GM18499 (cell line): ENCODE results near the gene CTU1.

Experiments
- ATAC-seq: cut with Tn5 transposase; IDR thresholded peaks from one replicate; pipeline ENCODE4 v1.9.1; 2021; ENCODE audit warnings: moderate number of reproducible peaks; ENCODE audit not compliant: insufficient read depth, unreplicated experiment

The CTU1 gene

DNA sequence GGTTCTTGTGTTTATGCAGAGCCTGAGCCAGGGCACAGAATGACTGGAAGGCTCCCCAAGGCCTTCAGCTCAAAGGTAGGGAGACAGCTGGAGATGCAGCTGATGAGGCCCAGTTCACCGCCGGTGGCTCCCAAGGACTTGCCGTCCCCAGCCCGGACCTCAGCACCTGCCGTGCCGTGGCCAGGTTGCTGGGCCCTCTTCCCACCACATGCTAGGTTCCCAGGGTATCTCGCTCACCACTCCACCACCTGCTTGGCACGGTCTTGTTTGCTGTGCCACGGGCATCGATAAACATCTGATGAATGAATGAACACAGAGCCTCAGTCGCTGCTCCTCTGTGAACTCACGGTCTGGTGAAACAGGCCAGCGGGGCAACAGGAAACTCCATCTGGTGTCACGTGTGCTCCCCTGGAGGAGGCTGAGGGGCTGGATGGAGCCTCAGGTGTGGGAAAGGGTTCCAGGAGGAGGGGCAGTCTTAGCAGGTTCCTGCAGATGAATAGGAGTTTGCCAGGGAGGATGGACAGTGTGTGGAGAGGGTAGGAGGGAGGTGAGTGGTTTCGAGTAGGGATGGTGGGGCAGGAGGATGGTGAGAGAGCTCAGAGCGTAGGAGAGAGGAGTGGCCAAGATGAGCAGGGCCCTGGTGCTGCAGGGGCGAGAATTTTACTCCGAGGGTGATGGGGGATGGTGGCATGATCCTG is 21.9 kb downstream of the CTU1 start:
- ATAC-seq: no peak

DNA sequence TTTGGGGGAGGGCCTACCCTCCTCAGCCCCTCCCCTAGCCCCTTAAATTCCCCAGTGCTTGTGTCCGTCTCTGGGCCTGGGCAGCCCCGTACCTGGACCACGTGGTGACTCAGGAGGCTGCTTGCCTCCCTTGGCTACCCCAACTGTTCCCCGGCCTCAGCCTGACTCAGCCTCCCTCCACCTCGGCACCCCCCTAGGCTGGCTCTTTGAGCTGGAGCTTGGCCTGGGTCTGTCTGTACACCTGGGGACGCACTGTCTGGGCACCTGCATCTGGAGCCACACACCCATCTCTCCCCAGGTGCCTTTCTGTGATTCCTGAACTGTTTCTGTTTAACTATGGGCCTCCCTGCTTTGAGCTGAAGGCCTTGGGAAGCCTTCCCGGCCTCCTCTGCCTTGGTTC is 23.7 kb downstream of the CTU1 start:
- no peak for ATAC-seq

DNA sequence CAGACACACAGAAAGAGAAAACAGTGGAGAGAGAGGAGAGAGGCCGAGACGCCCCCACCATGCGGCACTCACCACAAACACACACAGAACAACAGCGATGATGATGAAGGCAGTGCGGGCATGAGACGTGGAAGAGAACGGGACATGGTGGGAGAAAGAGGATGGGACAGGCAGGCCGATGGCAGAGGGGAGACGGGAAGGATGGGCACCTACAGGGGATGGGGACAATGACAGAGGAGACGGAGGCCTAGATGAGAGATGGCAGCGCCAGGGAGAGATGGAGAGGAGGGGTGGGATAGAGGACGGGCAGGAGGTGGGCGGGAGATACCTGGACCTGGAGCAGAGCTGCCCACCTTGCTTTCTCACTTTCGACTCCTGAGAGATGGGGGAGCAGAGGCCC is 24.4 kb downstream of the CTU1 start:
- ATAC-seq: no peak

DNA sequence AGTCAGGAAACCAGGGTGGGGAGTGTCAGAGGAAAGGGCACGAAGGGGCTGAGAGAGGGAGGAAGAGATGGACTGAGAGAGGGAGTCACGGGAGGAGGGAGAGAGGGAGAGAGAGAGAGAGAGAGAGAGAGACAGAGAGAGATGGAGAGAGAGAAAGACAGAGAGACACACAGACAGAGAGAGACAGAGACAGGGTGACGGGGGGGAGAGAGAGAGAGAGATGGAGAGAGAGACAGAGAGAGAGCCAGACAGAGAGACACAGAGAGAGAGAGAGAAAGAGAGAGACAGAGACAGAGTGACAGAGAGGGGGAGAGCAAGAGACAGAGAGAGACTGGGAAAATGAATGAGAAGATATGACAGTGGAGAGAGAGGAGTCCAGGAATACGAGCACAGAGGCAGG is 25.0 kb downstream of the CTU1 start:
- no peak for ATAC-seq

DNA sequence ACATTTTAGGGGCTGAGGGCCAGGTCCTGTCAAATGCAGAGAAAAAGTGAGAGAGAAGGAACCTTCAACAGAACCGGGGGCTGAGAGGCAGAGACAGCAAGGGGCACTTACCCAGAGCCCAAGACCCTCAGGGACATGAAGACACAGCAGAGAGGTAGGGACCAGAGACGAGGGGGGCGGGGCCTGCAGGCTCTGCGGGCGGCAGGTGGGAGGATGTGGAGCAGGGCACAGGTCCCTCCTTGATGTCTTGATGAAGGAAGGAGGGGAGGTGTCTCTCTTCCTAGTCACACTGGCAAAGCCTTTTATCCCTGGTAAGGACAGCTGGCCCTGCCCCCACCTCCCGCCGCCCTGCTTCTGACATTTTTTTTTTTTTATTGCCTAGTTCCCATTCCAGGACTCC is 25.6 kb downstream of the CTU1 start, which contains the start of gene KLK14:
Gene KLK14 (minus strand): TSS at position 277 of the 400 bp plus-strand sequence. CDS start 273 bp downstream, at position 4.
- no peak for ATAC-seq

DNA sequence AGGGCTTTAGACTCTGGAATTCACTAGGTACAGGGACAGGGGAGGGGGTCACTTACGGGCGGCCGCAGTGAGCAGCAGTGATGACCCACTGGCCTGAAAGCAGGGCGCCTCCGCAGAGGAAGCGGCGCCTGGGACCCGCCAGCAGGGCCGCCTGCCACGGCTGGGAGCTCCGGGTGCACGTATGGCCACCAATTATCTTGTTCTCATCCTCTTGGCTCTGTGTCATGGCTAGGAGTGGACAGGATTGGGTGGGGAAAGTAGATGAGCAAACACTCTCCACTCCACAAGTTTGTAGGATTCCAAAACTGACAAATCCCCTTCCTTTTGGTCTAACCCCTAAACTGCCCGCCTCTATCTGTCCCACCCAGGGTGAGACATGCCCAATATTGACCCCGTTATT is 26.7 kb downstream of the CTU1 start:
- ATAC-seq: no peak

DNA sequence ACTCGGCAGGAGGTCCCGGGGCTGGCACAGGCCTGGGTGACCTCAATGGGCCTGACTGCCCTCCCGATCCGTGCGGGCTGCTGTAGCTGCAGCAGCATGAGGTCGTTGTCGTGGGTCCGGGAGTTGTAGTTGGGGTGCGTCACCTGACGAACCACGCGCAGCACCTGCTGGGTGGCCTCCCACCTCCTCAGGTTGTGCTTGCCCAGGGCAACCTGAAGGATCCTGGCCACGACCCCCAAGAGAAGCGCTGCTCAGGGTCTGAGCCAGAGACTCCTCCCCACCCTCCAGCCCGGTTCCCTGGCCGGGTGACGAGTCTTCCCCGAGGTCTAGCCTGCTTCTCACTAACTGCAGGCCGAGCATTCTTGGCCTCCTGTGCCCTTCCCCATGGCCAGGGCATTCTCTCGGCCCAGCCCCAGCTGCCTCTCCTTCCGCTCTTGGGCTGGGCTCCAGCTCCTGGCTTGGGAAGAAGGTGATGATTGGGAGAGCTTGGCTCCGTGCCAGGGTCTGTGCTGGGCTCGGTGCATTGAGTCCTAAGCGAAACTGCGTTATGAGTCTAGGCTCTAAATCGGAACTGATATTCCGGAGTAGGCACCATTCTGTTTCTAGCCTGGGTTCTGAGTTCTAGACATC is 28.6 kb downstream of the CTU1 start:
- no peak for ATAC-seq

DNA sequence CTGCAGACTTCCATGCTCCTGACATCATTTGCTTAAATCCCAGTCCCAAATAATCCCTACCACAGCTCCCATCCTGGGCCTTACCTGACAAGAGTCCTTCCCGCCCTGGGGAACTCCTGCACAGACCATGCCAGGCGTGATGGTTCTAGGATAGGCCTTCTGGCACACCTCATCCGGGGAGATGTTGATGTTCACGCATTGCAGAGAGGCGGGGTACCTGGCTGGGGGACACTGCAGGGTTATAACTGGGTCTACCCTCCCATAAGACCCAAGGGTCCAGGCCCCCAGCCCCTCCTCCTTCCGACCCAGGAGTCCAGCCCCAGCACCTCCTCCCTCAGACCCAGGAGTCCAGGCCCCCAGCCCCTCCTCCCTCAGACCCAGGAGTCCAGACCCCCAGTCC is 29.5 kb downstream of the CTU1 start:
- no peak for ATAC-seq

DNA sequence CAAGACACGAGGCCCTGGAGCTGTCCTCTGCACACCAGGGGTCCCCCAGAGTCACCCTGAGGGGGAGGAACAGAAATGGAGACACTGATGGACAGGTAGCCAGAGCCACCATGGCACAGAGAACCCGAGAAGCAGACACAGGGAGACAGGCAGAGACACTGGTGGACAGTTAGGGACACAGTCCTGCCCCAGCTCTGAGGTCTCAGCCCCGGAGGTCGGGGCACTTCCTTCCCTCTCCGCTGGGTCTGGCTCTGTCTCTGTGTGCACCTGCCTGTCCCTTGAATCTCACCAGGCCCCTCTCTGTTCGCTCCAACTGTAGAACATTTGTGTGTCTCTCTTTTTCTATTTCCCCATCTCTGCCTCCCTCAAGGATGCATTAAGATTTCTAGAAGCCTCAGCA is 30.1 kb downstream of the CTU1 start:
- ATAC-seq: no peak

DNA sequence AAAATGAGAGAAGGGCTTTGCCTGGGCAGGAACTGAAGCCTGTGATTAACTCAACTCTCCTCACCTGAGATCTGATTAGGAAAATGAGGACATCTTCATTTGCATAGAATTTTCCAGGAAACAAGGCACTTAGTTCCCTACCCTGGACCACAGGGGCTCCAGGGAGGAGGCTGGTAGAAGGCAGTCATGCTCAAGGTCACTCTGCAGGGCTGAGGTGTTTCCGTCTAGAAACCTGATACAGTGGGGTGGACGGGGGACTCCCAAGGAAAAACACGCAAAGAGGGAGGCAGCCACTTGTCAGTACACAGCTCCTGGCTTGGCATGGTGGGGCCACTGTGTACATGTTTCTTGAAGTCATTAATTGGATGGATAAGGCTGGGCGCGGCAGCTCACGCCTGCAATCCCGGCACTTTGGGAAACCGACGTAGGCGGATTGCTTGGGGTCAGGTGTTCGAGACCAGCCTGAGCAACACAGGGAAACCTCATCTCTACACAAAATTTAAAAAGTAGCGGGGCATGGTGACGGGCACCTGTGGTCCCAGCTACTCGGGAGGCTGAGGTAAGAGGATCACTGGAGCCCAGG is 31.5 kb downstream of the CTU1 start:
- no peak for ATAC-seq

DNA sequence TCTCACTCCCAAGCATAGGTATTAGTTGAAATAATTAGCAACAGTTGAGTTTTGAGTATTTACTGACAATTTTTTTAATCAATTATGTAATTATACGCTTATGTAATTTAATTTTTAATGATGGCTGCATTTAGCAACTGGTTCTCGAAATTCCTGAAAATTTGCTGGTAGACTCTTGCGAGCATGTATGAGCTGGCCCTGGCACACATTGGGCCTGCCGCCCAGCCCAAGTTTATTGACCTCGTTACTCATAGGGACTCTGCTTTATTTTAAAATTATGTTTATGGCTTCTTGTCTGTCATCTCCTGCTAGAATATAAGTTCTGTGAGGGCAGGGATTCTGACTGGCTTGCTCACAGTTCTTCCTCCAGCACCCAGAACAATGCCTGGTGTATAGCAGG is 32.2 kb downstream of the CTU1 start:
- ATAC-seq: no peak

DNA sequence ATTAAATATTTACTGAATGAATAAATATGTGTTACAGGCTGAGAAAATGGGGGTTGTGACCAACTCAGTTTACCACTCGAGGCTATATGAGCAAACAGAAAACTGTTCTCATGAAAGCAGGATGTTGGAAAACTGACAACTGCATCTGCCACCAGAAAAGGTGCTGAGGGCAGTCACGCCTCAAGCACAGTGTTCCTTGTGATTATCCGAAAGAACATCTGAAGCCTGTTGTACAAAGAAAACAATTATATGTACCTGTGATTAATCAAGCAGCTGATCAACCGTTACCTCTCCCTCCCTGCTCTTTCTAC is 37.2 kb downstream of the CTU1 start:
- no peak for ATAC-seq

DNA sequence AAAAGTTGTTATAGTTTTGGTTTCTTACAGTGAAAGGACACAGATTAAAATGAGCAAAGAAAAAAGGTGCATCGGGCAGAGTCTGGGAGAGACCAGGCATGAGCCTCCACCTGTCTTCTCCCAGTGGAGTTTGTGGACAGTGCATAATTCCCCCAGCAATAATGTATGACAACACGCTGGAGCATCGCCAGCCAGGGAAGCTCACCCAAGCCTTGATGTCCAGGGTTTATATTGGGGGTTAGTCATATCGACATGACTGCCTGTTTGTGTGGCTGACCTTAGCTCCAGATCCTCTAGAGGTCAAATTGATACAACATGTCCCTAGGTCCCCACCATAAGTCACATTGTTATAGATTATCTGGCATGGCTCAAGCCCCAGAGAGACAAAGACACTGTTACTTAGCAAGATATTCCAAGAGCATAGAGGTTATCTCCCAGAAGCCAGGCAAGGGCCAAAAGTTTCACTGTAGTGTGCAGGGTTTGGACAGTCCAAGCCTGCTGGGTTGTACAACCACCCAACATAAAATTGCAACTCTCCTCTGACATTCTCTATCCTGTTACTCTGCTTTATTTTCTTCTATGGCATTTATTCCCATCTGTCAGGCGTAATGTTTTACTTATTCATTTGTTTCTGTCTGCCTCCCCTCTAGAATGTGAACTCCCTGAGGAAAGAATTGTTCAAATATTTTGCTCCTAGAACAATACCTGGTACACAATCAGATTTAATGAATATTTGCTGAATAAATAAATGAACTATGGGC is 37.7 kb downstream of the CTU1 start:
- ATAC-seq: no peak

DNA sequence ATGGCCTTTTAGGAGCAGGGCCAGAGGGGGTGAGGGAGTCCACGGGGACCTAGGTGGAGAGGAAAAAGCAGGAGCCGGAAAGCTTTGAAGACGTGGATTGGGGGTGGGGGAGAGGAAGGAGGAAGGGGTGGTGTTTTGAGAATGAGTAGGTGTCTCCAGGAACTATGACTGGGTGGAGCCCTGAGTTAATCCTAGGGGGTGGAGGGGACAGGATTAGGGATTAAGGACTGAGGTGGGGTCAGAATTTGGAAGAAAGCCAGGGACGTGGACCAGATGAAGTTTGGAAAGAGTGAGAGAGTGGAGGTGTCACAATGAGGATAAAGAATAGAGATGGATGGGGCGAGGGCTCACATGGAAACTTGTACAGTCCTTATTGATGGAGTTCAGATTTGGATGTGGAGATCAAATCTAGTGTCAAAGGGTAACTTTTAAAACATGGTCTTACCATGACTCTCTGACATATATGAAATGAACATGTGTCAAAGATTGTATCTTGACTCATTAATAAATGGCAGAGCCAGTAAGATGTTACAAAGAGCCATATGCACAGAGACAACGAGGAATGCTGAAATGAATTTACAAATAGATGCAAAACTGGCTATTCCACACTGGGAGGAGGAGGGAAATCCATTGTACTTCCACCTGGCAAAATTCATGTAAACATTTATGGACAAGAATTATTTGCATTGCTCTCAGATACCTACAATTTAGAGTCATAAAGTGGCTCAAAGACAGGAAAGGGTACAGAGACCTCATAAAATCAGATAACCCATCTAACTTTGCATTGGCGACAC is 41.6 kb downstream of the CTU1 start:
- no peak for ATAC-seq

DNA sequence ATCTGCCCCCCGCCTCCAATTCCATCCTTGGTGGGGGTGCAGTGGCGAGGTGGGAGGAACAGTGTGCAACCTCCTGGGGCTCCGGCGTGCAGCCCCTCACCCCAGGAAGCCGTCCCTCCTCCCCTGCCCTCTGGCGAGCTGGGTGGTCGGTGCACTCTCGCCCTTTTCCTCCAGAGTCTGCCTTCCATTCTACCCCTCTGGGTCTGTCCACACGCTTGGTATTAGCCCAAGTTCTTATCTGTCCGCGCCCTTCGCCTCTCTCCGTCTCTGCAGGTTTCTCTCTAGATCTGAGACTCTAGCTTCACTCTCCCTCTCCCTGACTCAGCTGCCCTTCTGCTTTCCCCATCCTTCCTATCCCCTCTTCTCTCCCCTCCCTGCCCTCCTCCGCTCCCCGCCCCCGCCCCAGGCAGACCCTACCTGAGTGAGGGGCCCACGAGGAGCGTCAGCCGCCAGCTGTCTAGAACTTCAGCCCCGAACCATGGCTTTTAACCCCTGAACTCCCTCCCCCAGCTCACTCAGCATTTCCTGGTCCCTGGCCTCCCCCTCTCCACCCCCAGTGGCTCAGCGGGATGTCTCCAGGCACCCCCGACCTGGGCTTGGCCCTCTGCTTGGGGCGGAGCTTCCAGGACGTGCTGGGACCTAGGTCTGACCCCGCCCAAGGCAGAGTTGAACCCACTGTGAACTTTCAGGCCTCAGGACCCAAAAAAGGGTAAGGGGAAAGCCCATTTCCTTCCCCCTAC is 42.8 kb downstream of the CTU1 start:
- ATAC-seq: no peak

DNA sequence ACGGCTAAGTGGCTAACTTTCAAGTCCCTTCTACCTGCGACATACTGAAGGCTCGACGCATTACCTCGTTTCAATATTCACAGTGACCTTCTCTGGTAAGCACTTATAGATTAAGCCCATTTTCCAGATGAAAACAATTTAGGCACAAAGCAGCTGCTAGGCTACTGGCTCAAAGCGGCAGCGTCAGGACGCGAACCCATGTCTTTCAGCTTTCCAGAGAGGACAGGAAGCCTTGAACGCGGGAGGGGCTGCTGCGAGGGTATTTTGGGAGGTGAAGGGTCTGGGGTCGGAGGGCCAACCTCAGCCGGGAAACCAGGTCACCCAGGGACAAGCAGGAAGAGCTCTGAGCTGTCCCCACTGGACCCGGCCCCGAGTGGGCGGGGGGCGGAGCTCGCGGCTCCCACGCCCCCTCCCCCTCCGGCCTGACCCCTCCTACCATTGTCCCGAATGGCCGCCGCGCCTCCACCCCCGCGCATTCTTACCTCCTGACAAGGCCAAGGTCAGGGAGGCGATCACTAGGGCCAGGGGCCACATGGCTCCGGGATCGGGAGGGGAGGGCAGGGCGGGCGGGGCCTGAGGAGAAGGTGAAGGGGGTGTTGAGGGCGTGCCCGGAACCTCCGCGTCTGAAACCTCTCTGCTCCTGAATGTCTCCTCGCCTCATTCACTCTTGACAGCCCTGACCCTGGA is 43.5 kb downstream of the CTU1 start, which contains the start of gene KLK13:
Gene KLK13 (minus strand): TSS at position 559 of the 687 bp plus-strand sequence. CDS start 25 bp downstream, at position 534.
- no peak for ATAC-seq

DNA sequence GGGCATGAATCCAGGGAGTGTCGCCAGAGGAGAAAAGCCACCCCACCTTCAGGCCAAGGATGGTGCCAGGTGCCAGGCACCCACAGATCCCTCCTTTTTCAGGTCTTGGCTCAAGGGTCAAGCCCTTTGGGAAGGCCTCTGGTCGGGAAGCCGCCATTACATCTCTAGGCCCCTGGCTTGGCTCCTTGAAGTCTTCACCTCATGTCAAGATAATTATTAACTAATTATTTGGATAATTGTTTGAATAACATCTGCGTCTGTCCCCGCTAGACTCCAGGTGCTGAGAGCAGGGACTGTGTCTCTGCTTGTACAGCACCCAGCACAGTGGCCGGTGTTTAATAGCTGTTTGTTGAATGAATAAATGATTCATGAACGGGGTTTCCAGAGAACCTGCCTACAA is 44.5 kb downstream of the CTU1 start:
- no peak for ATAC-seq

DNA sequence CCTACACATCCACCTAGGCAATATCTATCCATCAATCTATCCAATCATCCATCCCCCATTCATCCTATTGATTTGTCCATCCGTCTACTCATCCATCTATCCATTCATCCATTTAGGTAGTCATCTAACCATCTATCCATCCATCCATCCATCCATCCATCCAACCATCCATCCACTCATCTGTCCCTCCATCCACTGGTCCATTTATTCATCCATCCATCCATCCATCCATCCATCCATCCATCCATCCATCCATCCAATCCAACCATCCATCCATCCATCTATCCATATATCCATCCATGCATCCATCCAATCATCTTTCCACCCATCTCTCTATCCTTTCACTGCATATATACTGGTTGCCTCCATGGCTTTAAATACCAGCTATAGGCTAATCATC is 47.2 kb downstream of the CTU1 start:
- ATAC-seq: no peak

DNA sequence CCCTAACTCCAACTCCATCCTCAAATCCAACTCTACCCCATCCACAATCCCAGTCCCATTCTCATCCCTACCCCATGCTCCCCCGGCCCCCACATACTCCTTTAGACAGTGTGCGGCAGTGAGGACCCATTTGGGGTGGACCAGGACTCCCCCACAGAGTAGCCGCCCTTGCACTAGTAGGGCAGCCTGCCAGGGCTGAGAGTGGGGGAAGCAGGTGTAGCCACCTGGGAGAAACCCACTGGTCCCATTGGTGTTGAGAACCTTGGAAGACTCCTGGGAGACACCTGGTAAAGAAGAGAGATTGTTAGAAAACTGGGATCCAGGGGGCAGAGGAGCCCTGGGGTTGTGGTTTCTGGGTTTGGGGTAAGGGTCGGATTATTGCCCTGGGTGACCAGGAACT is 47.9 kb downstream of the CTU1 start:
- no peak for ATAC-seq
